WTC11 (cell line): ENCODE results near the gene NHERF2. TPM values are rescaled to one million over a fixed set of nuclear protein-coding genes. Genes with fewer than 3 reads are reported as not detected.

Experiments
- ATAC-seq: fragments of 200-7000 bp; cut with Tn5 transposase; 2 replicates; pipeline ENCODE4 v1.10.0; 2021; ENCODE audit warnings: mild to moderate bottlenecking, moderate library complexity
- CTCF ChIA-PET: fragments of 300-600 bp; sonication (Branson Sonifier 250); formaldehyde crosslinking; loops from one replicate; lab custom pipeline; 2021; ENCODE audit warnings: antibody characterized with exemption; lab: Charles Lee
- POLR2A ChIA-PET: fragments of 350-600 bp; sonication (Branson Sonifier 250); formaldehyde crosslinking; loops from one replicate; lab custom pipeline; 2021; ENCODE audit warnings: antibody characterized with exemption; lab: Charles Lee
- DNase-seq: peaks from one replicate; pipeline ENCODE4 v3.0.0; 2021; ENCODE audit warnings: low spot score
- H3K27ac Mint-ChIP-seq: 2 replicates; pipeline ENCODE4 v1.8.0; 2021; ENCODE audit warnings: mixed read lengths
- H3K27me3 Mint-ChIP-seq: 2 replicates; pipeline ENCODE4 v1.8.0; 2021; ENCODE audit warnings: low read depth, mild to moderate bottlenecking, moderate library complexity, mixed read lengths
- H3K36me3 Mint-ChIP-seq: 2 replicates; pipeline ENCODE4 v1.8.0; 2021; ENCODE audit warnings: mixed read lengths
- H3K4me1 Mint-ChIP-seq: 2 replicates; pipeline ENCODE4 v1.8.0; 2022; ENCODE audit warnings: mixed read lengths
- H3K4me3 Mint-ChIP-seq: 2 replicates; pipeline ENCODE4 v1.8.0; 2021; ENCODE audit warnings: mild to moderate bottlenecking, moderate library complexity, mixed read lengths
- H3K9me3 Mint-ChIP-seq: 2 replicates; pipeline ENCODE4 v1.8.0; 2021; ENCODE audit warnings: mixed read lengths
- ATF3 ChIP-seq: sonication (generic); formaldehyde crosslinking; conservative IDR thresholded peaks from 2 replicates; pipeline ENCODE4 v1.8.1; 2022; ENCODE audit warnings: mild to moderate bottlenecking, missing genetic modification reagents
- CTCF ChIP-seq: fragments of 200-600 bp; IDR thresholded peaks from 2 replicates; pipeline ENCODE4 v1.8.0; 2022; ENCODE audit warnings: antibody characterized with exemption
- EMX1 ChIP-seq: fragments of 250-450 bp; sonication (Bioruptor Pico); IDR thresholded peaks from 2 replicates; pipeline ENCODE4 v1.8.0; 2021; ENCODE audit warnings: mild to moderate bottlenecking
- GRHL2 ChIP-seq: fragments of 250-450 bp; sonication (Bioruptor Pico); IDR thresholded peaks from 2 replicates; pipeline ENCODE4 v1.8.0; 2022; ENCODE audit warnings: mild to moderate bottlenecking, moderate library complexity; ENCODE audit not compliant: insufficient replicate concordance, severe bottlenecking
- KAT7 ChIP-seq: sonication (generic); formaldehyde crosslinking; IDR thresholded peaks from 2 replicates; pipeline ENCODE4 v1.8.1; 2023; ENCODE audit warnings: missing genetic modification reagents, mild to moderate bottlenecking, borderline replicate concordance
- MYBL2 ChIP-seq: sonication (generic); formaldehyde crosslinking; IDR thresholded peaks from 2 replicates; pipeline ENCODE4 v1.8.1; 2023; ENCODE audit warnings: mild to moderate bottlenecking, moderate library complexity, missing genetic modification reagents
- NR2C2 ChIP-seq: sonication (generic); formaldehyde crosslinking; IDR thresholded peaks from 2 replicates; pipeline ENCODE4 v1.8.0; 2022; ENCODE audit warnings: mild to moderate bottlenecking, missing genetic modification reagents
- NR3C1 ChIP-seq: sonication (generic); formaldehyde crosslinking; conservative IDR thresholded peaks from 2 replicates; pipeline ENCODE4 v1.8.1; 2023; ENCODE audit warnings: low read depth, mild to moderate bottlenecking, missing genetic modification reagents
- RELA ChIP-seq: sonication (generic); formaldehyde crosslinking; IDR thresholded peaks from 2 replicates; pipeline ENCODE4 v1.8.1; 2022; ENCODE audit warnings: missing genetic modification reagents, mild to moderate bottlenecking, borderline replicate concordance
- ZMAT4 ChIP-seq: fragments of 250-450 bp; sonication (Bioruptor Pico); IDR thresholded peaks from 2 replicates; pipeline ENCODE4 v1.9.0; 2021; ENCODE audit warnings: mild to moderate bottlenecking
- ZNF263 ChIP-seq: sonication (generic); formaldehyde crosslinking; IDR thresholded peaks from 2 replicates; pipeline ENCODE4 v1.8.1; 2022; ENCODE audit warnings: low read depth, mild to moderate bottlenecking, moderate library complexity, missing genetic modification reagents
- ZNF425 ChIP-seq: fragments of 250-450 bp; sonication (Bioruptor Pico); conservative IDR thresholded peaks from 2 replicates; pipeline ENCODE4 v1.9.0; 2021; ENCODE audit warnings: mild to moderate bottlenecking
- ZNF671 ChIP-seq: fragments of 250-450 bp; sonication (Bioruptor Pico); IDR thresholded peaks from 2 replicates; pipeline ENCODE4 v1.8.0; 2021; ENCODE audit warnings: mild to moderate bottlenecking
- ZSCAN18 ChIP-seq: fragments of 250-450 bp; sonication (Bioruptor Pico); IDR thresholded peaks from 2 replicates; pipeline ENCODE4 v2.1.2; 2022; ENCODE audit warnings: mild to moderate bottlenecking, moderate library complexity
- total RNA-seq: library from RNA; stranded (reverse); gene quantifications from 3 replicates; pipeline ENCODE4 v1.2.3, GENCODE V29; 2021
- TF ChIP-seq, protein P1 (sequence below): sonication (generic); formaldehyde crosslinking; IDR thresholded peaks from 2 replicates; pipeline ENCODE4 v1.8.1; 2023; ENCODE audit warnings: mild to moderate bottlenecking, missing genetic modification reagents
- TF ChIP-seq, protein P2 (sequence below): sonication (generic); formaldehyde crosslinking; conservative IDR thresholded peaks from 2 replicates; pipeline ENCODE4 v1.8.1; 2023; ENCODE audit warnings: mild to moderate bottlenecking, low read depth, missing genetic modification reagents, moderate library complexity
- TF ChIP-seq, protein P3 (sequence below): sonication (generic); formaldehyde crosslinking; IDR thresholded peaks from 2 replicates; pipeline ENCODE4 v1.8.1; 2022; ENCODE audit warnings: low read depth, missing genetic modification reagents, borderline replicate concordance

Gene NHERF2
- total RNA-seq, 1 experiment from 2014 or later, result 31.1 TPM

GRCh38 chr16:2004795-2005517 lies 21.7 kb upstream of the NHERF2 start (continued):
- TF ChIP-seq CTCF, result no peak
- TF ChIP-seq, protein P1, sequence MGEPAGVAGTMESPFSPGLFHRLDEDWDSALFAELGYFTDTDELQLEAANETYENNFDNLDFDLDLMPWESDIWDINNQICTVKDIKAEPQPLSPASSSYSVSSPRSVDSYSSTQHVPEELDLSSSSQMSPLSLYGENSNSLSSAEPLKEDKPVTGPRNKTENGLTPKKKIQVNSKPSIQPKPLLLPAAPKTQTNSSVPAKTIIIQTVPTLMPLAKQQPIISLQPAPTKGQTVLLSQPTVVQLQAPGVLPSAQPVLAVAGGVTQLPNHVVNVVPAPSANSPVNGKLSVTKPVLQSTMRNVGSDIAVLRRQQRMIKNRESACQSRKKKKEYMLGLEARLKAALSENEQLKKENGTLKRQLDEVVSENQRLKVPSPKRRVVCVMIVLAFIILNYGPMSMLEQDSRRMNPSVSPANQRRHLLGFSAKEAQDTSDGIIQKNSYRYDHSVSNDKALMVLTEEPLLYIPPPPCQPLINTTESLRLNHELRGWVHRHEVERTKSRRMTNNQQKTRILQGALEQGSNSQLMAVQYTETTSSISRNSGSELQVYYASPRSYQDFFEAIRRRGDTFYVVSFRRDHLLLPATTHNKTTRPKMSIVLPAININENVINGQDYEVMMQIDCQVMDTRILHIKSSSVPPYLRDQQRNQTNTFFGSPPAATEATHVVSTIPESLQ (CRISPR knock-in tag), result no peak

DNA sequence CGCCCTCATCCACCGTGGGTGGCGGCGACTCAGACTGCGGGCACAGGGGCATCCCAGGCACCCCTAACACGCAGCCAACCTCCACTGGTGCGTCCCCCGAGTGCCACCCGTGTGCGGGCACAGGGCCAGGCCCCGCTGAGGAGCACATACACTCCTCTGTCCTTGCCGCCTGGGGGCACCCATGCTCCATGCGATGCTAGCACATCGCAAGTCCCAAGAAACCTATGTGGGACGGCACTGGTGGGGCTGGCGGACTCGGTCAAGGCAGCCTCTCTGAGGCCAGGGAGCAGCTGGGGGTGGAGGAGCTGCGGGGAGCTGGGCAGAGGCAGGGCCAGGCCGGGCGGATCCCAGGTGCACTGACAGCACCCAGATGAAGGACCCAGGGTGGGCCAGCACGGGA lies 21.1 kb upstream of the NHERF2 start:
- H3K4me1 Mint-ChIP-seq, result peaks cover 39% of the 10 kb centered on the region
- CTCF ChIA-PET, result interaction anchor here (0.9 to 3.9 kb wide), 7 partner anchors 9 to 141 kb away, joined by 3 to 82 read pairs (median 12); partner anchors contain the start of gene NPW
- POLR2A ChIA-PET, result interaction anchor here (3.0 kb wide), 1 partner anchor 13 kb away, joined by 13 read pairs; no protein-coding TSS in a partner anchor
- no peaks in the 10 kb centered on the region for H3K9me3 Mint-ChIP-seq
- TF ChIP-seq ZSCAN18, result no peak
- TF ChIP-seq, protein P2, sequence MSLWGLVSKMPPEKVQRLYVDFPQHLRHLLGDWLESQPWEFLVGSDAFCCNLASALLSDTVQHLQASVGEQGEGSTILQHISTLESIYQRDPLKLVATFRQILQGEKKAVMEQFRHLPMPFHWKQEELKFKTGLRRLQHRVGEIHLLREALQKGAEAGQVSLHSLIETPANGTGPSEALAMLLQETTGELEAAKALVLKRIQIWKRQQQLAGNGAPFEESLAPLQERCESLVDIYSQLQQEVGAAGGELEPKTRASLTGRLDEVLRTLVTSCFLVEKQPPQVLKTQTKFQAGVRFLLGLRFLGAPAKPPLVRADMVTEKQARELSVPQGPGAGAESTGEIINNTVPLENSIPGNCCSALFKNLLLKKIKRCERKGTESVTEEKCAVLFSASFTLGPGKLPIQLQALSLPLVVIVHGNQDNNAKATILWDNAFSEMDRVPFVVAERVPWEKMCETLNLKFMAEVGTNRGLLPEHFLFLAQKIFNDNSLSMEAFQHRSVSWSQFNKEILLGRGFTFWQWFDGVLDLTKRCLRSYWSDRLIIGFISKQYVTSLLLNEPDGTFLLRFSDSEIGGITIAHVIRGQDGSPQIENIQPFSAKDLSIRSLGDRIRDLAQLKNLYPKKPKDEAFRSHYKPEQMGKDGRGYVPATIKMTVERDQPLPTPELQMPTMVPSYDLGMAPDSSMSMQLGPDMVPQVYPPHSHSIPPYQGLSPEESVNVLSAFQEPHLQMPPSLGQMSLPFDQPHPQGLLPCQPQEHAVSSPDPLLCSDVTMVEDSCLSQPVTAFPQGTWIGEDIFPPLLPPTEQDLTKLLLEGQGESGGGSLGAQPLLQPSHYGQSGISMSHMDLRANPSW (CRISPR knock-in tag), result no peak
- TF ChIP-seq NR3C1 (CRISPR knock-in tag), result no peak
- no peak for TF ChIP-seq KAT7 (CRISPR knock-in tag)
- no peak for TF ChIP-seq MYBL2 (CRISPR knock-in tag)
- no peak for TF ChIP-seq NR2C2 (CRISPR knock-in tag)
- TF ChIP-seq EMX1 (CRISPR knock-in tag), result no peak
- TF ChIP-seq, protein P3, sequence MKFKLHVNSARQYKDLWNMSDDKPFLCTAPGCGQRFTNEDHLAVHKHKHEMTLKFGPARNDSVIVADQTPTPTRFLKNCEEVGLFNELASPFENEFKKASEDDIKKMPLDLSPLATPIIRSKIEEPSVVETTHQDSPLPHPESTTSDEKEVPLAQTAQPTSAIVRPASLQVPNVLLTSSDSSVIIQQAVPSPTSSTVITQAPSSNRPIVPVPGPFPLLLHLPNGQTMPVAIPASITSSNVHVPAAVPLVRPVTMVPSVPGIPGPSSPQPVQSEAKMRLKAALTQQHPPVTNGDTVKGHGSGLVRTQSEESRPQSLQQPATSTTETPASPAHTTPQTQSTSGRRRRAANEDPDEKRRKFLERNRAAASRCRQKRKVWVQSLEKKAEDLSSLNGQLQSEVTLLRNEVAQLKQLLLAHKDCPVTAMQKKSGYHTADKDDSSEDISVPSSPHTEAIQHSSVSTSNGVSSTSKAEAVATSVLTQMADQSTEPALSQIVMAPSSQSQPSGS (CRISPR knock-in tag), result no peak
- TF ChIP-seq GRHL2 (CRISPR knock-in tag), result no peak
- TF ChIP-seq ZNF671 (CRISPR knock-in tag), result no peak
- ATAC-seq, result peak; percentile 7
- no peaks in the 10 kb centered on the region for H3K27me3 Mint-ChIP-seq
- peaks cover 19% of the 10 kb centered on the region for H3K36me3 Mint-ChIP-seq
- DNase-seq, result peak; percentile 59
- H3K4me3 Mint-ChIP-seq, result no peak overlapping the region
- no peak overlapping the region for H3K27ac Mint-ChIP-seq

- DNase-seq (no peak), ATAC-seq (no peak)
- CTCF ChIA-PET, result interaction anchor here (0.6 to 3.9 kb wide), 6 partner anchors 8 to 140 kb away, joined by 3 to 82 read pairs (median 23); partner anchors contain the start of gene NPW
- peak overlapping the region; percentile 89 for H3K27ac Mint-ChIP-seq
- H3K27me3 Mint-ChIP-seq, result no peaks in the 10 kb centered on the region
- H3K9me3 Mint-ChIP-seq, result no peaks in the 10 kb centered on the region
- peaks cover 14% of the 10 kb centered on the region for H3K36me3 Mint-ChIP-seq
- POLR2A ChIA-PET, result interaction anchor here (3.0 kb wide), 1 partner anchor 14 kb away, joined by 13 read pairs; no protein-coding TSS in a partner anchor
- peaks cover 39% of the 10 kb centered on the region for H3K4me1 Mint-ChIP-seq
- no peak overlapping the region; the same call in 1 of the 2 replicates for H3K4me3 Mint-ChIP-seq
- TF ChIP-seq ATF3 (no peak), RELA (no peak), ZMAT4 (CRISPR knock-in tag) (no peak), ZNF263 (CRISPR knock-in tag) (no peak), ZNF425 (CRISPR knock-in tag) (no peak)
Observed at GRCh38 chr16:2006317-2006716, 20.4 kb upstream of the NHERF2 start.
